ENCODE measurements around the gene CCDC92B.
"Not testable (repeated sequence)": the region's sequence is repeated elsewhere in the genome, so short reads cannot be mapped to it uniquely, and the experiment has no call there.

Gene CCDC92B

DNA sequence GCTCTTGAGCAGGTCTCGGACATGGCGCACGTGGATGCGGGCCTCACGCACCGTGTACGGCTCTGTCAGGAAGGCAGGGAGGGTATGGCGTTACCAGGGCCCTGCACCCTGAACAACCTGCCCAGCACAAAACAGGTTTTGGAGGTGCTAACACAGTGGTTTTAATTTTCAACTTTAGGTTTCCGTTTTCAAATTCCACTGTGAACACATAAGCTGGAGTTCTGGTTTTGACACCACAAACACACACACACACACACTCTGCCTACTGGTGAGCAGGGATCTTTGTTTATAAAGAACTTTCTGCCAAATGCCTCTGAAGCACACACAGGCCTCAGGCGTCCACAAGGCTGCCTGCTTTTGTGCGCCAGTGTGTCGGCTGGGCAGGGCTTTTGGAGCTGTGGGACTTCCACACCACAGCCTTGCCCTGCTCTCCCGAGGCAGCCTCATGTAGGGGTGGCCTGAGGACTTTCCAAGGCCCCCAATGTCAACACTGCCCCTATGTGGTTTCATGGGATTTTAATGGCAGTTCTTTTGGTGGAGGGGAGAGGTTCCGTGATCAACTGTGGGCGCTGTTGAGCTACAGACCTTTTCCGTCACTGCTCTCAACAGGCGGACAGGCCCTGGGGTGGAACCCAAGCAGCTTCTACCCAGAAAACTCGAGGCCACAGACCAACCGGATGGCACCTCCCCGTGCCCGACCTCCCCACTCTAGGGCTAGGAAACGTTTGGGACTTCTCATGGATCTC is 47.3 kb downstream of the CCDC92B start:
- peak; percentile 11 for DNase-seq

GRCh38 chr17:2701161-2701995 is 48.1 kb downstream of the CCDC92B start:
- DNase-seq: no peak

GRCh38 chr17:2700491-2701141 is 48.8 kb downstream of the CCDC92B start:
- DNase-seq: no peak

- no peak for DNase-seq
These were observed 49.4 kb downstream of the CCDC92B start for GRCh38 chr17:2700030-2700490.

GRCh38 chr17:2699216-2699805 is 50.1 kb downstream of the CCDC92B start:
- not testable (repeated sequence) for DNase-seq

- DNase-seq: no peak
These were observed 51.8 kb downstream of the CCDC92B start for GRCh38 chr17:2697611-2698162.

- no peak for DNase-seq
These were observed 53.3 kb downstream of the CCDC92B start for GRCh38 chr17:2695961-2696760.

DNA sequence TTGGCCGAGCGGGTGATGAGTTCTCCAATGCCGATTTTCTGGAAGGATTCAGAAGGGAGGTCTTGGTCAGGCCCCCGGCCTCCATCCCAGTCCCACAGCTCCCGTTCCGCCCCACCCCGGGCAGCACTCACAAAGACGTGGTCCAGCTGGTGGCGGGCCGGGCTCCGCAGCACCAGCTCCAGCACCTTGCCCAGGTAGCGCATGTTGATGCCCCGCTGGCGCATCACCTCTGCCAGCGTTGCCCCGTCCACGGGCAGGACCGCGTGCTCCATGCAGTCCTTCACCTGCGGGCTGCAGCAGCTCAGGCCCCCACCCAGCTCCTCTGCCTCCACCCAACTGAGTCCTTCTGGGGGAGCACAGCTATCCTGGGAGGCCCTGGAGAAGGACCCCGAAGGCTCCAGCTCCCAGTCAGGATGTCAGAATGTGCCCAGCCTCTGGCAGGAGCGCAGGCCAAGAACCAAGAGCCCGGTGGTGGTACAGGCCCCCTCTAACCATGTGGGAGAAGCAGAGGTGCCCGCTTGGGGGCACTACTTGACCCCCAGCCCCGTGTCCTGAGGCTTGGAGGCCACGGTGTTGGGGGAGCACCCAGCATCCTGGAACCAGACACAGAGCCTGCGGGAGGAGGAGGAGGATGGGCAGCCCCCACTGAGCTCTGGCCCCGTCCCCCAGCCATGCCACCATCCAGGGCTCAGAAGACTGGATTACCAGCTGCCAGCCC is 54.0 kb downstream of the CCDC92B start:
- no peak for DNase-seq

- no peak for DNase-seq
These were observed 54.8 kb downstream of the CCDC92B start for GRCh38 chr17:2694381-2695242.

GRCh38 chr17:2693561-2694380 is 55.7 kb downstream of the CCDC92B start:
- no peak for DNase-seq

- DNase-seq: no peak
These were observed 56.7 kb downstream of the CCDC92B start for GRCh38 chr17:2692781-2693135.

DNA sequence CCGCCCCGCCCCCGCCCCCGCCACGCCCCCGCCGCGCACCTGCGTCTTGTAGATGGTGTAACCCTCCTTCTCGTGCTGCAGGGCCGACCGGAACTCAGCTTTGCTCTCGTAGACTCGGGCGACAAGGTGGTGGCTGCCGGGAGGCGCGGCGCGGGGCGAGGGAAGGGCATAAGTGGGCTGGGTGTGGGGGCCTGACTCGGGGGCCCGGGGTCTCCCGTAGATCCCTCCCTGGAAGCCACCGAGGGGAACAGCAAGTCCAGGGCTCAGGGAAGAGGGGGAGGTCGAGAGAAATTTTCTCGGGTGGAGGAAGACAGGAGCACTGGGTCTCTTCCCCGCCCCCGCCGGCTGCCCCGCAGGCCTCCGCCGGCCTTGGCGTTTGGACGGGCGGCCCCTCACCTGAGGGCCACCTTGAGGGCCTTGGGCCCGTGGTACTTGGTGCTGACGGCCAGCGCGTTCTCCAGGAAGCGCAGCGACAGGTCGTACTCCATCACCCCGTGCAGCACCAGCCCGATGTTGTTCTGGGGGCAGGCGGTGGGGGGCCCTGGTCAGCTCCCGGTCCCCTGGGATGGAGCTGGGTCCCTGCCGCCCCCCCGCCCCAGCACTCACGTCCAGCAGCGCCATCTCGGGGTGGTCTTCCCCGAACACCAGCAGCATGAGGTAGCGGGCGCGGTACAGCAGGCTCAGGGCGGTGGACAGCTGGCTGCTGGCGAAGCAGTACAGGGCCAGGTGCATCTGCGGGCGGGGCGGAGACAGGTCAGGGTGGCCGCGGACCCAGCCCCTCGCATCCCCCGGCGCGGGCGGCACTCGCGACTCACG is 57.3 kb downstream of the CCDC92B start:
- no peak for DNase-seq

- DNase-seq: no peak
These were observed 58.2 kb downstream of the CCDC92B start for GRCh38 chr17:2691069-2691871.

DNA sequence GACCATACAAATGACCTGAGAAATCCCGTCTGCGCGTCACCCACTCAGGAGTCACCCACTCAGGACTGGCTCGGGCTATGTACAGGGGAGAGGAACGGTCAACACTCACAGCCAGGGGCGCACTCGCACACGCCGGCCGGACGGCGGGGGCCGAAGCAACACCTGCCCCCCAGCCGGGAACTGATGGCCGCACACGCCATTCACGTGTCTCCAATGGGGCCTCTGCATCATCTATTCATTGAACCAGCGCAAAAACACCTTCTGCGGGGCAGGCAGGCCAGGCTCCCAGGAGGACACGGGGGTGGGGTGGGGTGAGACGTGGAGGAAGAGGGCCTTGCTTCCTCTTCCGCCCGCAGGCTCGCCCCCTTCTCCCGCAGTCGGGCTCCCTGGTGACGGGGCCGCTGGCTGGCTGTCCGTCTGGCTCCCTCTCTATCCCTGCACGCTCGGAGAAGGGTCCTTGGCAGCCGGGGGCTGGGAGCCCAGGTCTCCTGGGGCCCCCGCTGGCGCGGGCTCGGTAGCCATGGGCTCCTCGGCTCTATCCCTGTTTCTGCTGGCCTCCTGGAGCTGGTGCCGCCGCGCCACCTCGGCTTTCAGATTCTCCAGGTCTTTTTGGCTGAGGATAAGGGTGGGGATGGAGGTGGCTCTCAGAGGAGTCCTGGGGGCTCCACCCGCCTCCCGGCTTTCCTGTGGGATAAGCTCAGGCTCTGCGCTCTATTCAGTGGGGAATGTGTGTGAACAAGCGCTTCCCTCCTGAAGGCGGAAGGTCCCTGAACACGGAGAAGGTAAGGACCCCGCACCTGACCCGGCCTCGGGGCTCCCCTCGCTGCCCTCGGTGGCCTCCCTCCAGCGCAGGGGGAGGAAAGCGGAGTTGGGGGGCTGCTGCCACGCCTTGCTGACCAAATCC is 59.0 kb downstream of the CCDC92B start:
- DNase-seq: no peak

DNA sequence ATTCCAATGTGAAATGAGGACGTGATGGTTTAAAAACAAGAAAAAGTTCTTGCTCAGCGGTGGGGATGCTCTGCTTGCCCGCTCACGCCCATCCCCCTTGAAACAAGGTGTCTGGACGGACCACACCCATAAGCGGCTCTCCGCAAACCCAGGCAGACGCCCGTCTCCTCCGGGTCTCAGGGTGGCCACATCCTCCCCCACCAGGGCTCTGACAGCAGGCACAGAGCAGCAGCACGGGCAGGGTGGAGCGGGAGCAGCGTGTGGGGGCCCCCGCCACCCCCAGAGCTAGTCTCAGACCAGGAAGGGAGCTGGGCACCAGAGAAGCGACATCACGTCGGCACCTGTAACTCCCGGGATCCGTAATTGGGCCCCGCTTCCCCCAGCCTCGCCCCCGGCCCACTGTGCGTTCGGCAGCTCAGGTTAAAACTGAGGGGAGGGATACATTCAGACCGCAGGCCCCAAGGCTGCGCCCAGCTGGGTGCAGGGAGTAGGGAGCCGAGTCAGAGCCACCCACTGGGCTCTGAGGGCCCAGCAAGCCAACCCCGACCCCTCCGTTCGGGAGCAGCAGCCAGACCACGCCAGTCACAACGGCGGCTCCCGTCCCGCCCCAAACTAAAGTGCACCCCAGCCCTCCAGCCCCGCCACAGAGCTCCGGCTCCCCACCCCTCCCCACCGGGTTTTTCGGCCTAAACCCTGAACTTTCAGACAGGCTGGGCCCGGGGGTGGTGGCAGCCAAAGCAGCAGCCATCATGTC is 59.9 kb downstream of the CCDC92B start:
- peak; percentile 41 for DNase-seq
